NOMO-1 (cell line): ENCODE measurements around the gene GRIN2C.
"Not testable (repeated sequence)": the region's sequence is repeated elsewhere in the genome, so short reads cannot be mapped to it uniquely, and the experiment has no call there.

ENCODE experiments used
- DNase-seq, 2 experiments: peaks; one replicate each; lab custom pipeline; 2025; ENCODE audit not compliant: unreplicated experiment in 2 of 2; lab: John Stamatoyannopoulos, UW

Gene GRIN2C

DNA sequence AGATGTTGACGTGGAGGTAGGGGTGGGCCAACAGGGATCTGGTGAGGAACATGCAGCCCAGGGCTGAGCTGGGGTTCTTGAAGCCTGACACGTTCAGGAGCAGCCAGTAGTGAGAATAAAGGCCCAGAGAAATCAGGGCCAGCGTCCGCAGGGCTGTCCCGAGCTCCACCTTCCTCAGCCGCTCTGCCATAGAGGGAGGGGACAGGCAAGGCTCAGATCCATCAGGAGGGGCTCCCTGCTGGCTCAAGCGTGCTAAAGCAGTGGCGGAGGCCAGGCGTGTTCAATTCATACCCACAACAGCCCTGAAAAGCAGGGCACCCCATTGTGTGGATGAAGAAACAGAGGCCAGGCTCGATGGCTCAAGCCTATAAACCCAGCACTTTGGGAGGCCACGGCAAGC lies 21.4 kb upstream of the GRIN2C start:
- no peak for DNase-seq

DNA sequence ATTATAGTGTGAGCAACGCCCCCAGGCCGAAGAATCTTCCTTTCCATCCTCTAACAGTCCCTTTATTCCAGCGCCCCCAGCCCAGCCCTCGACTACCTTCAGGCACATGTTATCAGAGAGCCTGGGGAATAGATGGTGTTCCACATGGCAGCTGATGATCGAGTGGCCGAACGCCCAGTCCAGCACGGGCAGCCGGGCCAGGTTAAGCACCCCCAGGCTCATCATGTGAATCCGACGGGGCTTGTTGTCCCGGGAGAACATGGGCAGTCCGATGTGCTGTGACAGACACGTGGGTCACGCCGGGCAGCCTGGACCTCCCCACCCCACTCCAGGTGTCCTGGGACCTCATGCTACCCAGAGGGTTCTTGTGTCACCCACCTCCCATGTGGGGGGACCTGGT lies 19.6 kb upstream of the GRIN2C start:
- no peak for DNase-seq

DNA sequence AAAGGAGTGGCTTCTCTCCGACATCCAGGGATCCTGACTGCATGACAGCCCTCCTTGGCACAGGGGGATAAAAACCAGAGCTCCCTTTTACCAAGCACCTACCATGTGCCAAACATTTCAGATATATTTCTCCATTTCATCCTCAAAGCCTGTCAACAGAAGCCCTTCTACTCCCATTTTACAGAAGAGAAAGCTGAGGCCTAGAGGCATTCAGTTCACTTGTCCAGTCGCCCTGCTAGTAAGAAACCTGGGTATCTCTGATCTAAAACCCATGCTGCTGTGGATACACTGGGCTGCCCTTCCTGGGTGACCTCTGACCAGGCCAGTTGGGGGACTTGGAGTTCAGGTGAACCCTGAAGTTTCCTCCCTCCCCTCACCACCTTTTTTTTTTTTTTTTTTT lies 19.0 kb upstream of the GRIN2C start:
- no peak for DNase-seq

DNA sequence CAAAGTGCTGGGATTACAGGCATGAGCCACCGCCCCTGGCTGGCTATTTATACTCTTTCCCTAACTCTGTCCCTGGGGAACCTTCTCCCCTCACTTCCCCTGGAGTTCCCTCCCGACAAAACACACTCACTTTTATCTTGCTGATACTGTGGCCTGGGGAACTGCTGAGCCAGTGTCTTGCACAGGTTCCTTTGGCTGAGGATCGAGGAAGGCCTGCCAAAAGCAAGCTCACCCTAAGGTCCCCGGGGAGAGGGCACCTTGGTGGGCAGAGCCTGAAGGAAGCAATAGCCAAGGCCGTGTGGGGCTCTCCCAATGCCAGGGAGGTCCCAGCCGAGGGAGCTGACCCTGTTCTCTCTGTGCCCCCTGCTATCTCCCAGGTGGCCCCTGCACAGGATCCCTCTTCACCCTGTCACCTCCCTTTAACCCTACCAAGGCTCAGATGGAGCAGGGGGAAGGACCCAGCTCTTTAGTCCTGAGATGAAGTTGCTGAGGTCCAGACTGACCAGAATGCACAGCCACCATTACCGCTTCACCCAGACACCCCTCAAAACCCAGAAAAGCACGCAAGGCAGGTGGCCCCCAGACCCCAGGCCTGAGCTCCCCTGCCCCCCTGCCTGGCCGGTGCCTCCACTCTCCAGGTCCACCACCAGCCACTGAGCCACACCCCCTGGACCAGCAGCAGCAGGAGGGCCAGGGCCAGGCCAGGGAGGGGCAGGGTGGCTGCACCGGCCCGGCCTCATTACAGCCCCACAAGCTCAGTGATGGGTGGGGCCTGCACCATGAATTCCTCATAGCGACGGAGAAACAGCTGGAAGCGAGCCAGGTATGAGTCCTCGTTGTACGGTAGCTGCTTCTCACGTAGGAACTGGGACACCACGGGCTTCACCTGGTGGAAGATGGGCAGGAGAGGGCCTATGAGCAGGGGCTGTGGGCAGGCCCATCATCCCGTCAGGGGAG lies 18.2 kb upstream of the GRIN2C start:
- no peak for DNase-seq

DNA sequence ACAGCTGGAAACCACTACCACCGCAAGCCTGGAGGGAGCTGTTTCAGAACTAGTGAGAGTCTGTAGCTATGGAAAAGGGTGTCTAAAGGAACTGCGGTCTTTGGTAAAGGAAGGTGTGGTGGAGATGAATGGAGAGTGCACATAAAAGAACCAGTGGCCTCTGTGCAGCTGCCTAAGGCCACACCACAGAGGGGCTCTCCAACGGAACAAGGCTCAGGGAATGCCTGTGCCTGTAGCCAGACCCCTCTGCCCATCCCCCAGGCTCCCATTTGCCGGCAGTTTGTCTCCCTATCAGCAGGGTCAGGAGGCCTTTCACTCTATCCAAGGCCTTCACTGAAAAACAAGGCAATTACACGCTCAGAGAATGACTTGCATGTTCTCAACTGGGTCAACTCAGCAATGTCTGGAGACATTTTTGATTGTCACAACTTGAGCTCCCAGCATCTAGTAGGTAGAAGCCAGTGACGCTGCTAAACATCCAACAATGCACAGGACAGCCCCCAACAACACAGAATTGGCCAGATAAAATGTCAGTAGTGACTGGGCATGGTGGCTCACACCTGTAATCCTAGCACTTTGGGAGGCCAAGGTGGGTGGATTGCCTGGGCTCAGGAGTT lies 16.4 kb upstream of the GRIN2C start:
- no peak for DNase-seq

DNA sequence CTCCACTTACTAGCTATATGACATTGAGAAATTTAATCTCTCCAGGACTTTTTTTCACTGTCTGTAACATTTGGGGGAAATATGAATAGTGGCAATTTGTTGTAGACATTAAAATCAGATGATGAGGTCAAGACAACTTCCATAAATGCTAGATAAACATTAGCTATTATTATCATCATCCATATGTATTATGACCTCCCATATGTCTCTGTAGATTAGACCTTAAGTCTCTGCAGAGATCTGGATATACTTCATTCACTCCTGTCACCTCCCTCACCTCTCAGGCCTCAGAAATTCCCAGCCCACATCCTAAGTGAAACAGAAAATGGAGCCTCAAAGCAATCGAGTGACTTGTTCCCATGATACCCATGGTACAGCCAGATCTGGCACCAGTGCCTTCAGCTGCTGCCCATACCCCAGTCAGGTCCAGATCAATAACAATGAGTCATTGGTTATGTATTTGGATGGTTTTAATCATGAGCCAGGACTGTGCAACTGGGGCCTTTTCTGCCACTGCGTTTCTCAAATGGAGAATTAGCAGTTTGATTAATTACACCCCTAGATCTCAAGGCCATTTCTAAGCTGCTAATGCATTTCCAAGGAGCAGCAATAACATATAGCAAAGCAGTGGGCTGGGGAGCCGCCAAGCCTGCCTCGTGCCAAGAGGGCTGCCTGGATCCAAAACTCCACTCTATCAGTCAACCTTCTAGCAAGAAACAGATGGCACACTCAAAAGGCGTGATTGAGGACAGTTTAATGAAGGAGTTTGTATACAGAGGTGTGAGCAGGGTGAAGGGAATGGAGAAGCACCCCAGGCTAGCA lies 15.7 kb upstream of the GRIN2C start:
- DNase-seq, result no peak

DNA sequence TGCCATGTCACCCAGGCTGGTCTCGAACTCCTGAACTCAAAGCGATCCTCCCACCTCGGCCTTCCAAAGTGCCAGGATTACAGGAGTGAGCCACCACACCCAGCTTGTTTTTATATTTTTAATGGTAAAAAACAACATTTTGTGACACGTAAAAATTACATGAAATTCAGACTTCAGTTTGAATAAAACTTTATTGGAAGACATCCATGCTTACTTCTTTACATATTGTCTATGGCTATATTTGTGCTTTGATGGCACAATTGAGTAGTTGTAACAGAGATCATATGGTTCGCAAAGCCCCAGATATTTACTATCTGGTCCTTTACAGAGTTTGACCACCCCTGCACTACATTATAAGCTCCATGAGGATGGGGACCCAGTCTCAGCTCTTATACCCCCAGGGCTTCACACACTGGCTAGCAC lies 14.9 kb upstream of the GRIN2C start:
- DNase-seq, result no peak

DNA sequence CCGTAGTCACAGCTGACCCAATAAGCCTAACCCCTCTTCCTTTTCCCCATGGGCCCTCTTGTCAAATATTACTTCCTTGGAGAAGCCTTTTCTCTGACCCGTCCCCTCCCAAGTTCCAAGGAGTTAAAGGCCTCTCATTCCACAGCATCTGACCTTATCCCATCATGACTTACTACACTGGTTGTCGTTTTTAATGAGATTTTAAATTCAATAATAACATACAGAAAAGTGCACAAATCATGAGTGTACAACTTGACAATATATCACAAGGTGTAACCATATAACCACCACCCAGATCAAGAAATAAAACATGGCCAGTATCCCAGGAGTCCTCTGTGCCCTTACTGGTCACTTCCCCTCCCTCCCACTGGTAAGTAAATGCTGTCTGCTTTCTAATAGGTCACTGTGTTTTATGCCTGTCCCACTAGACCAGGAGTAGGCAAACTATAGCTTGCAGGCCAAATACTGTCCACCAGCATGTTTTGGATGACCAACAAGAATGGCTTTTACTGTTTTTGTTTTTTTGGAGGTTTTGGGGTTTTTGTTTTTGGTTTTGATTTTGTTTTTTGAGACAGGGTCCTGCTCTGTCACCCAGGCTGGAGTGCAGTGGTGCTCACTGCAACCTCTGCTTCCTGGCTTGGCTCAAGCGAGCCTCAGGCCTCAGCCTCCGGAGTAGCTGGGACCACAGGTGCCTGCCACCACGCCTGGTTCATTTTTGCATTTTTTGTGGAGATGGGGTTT lies 14.4 kb upstream of the GRIN2C start:
- peak in 1 of 2 experiments; percentile 14 for DNase-seq

DNA sequence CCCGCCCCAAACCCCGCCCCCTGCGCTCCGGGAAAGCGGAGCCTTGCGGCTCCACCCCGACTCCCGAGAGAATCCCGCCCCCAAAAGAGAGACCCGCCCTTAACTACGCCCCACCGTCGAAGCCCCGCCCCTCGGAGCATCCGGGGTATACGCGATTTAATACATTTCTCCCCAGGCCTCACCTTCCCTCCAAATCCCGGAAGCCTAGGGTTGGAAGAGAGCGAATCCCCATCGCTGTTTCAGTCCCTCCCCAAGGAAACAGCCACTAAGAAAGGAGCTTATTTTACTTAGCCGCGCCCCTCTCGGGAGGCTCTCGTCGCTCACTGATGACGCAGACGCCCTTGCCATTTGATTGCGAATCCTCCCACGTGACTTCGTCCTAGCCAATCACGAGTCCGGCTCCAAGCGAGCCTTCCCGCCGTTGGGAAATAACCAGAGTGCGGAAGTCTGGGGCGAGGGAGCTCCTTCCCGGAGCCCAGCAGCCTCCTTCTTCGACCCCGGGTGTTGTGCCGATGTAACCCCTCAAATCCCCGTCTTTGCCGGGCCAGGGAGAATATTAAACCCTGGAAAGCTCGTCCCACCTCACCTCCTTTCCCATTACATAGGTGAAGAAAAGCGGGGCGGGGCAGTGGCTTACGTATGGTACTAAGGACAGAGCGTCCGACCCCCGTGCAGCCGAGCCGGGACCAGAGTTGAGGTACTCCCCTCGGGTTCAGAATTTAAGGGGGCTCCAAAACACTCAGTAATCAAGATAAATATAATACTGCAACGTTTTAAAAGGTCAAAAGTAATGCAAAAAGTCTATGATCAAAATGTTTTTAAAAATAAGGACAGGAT lies 13.6 kb upstream of the GRIN2C start:
- peak; percentile 96 to 99 for DNase-seq

DNA sequence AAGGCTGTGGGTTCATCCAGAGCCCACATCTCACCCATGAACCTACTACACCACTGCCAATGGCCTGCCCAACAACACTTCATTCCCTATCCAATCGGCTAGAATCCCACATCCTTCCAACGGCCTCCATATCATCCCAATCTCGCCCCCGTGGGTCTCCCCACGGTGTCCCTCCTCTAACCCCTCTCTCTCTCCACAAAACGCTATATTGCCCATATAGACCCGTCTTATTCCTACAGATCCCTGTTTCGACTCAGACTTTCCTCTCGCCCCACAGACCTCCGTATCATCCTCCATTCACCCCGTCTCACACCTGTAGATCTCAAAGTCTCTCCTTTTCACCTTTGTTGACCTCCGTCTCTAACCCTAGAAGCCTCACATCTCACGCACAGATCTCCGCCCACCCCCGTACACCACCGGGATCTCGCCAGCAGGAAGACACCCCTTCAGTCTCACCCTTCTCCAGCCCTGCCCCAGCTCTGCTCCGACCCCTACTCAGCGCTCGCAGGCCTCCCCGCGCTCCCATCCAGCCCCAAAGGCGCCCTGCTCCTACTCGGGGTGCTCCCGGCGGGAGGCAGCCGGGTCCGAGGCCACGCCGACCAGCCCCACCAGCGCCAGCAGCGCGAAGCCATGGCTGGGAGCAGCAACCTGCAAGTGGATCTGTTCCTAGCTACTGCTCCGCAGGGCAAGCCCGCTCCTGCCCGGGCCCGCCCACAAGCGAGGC lies 12.8 kb upstream of the GRIN2C start, which contains the start of gene FDXR:
Gene FDXR, minus strand, starts transcription at position 682 of the 724 bp plus-strand sequence. Its CDS starts 50 bp downstream, at position 632.
- no peak for DNase-seq

DNA sequence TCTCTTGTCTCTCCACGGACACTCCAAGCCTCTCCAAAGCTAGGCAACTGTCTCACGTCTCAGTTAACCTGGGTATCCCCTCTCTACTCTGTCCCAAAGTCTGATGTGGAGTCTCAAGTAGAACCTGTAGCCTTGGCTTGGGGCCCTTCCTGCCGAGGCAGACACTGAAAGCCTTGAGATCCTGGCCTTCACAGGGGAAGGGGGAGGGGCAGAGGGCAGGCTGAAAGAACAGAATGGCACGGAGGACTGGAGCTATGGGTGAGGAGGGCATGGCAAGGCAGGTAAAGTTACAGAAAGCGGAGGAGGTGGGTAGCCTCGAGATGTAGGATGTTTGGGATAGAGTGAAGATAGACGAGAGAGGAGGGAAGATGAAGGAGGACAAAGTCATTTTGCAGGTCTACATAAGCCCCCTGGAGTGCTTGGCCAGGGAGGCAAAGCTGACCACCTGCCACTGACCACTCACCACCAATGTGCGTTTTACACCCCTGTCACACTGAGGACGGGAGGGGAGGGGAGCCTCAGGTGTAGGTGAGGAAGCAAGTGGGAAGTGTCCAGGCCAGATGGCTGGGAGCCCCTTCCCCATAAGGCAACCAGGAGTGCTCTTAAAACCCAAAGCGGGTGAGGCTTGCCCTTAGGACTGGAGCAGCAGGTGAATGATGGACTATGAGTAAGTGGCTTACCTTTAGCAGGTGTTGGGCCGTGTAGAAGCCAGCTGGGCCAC lies 11.8 kb upstream of the GRIN2C start:
- no peak for DNase-seq

DNA sequence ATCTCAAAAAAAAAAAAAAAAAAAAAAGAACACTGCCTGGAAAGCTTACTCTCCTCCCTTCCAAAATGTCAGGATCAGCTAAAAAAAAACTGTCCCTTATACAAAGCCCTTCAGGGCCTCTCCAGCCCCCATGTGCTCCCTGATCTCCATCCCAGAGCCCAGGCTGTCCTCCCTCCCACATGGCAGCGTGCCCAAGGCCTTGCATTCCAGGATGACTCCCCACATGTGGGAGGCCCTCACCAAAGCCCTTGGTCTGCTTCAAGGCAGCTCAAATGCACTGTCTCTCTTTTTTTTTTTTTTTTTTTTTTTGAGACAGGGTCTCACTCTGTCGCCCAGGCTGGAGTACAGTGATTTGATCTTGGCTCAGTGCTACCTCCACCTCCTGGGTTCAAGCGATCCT lies 10.8 kb upstream of the GRIN2C start:
- no peak for DNase-seq

DNA sequence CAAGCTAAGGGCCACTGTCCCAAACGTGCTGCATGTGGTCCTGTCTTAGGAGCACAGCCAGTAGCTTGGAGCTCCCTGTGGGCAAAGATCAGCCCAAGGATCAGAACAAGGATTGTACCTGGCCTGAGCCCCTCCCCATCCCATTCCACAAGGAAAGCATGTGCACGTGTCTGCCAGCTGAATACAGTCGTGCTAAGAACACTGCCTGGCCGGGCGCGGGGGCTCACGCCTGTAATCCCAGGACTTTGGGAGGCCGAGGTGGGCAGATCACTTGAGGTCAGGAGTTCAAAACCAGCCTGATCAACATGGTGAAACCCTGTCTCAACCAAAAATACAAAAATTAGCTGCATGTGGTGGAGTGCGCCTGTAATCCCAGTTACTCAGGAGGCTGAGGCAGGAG lies 10.3 kb upstream of the GRIN2C start:
- DNase-seq, result not testable (repeated sequence)

DNA sequence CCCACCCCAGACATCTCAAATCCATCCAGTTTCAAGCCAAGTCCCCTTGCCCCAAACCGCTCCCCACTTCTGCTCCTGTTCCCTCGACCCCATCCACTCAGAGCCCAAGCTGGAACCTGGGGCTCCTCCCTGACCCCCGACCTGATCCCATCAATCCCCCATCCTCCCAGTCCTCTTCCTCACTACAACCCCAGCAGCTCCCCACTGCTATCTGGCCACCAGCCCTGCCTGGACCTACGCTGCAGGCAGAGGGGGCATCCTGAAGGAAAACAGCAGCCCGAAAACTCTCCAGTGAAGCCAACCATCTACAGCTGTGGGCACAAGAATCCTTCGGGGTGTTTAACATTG lies 9.2 kb upstream of the GRIN2C start:
- DNase-seq, result no peak

DNA sequence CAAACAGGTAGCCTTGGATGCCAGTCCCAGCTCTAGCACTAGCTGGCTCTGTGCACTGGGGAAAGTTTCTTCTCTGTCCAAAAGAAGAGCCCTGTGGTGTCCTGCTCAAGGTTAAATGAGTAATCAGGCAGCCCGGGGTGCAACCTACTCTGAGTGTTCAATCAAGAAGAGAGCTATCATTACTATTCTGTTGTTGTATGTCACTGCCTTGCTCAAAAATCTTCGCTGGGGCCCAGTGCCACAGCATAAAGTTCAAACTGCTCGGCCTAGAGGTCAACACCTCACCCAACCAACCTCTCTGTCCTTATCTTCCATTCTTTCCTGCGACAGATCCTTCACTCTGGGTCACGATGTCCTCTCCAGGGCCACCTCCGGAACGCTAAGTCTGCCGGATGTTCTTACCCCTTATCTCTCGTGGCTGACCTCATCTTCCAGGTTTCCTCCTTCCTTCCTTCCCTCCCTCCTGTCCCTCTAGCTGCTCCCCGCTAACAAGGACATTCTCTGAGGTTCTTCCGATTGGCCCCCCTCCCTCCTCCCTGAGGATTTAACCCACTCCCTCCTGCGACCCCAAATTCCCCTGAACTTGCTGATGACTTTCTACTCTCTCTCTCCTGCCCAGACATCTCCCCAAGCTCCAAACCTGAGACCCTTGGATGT lies 8.7 kb upstream of the GRIN2C start:
- no peak for DNase-seq

DNA sequence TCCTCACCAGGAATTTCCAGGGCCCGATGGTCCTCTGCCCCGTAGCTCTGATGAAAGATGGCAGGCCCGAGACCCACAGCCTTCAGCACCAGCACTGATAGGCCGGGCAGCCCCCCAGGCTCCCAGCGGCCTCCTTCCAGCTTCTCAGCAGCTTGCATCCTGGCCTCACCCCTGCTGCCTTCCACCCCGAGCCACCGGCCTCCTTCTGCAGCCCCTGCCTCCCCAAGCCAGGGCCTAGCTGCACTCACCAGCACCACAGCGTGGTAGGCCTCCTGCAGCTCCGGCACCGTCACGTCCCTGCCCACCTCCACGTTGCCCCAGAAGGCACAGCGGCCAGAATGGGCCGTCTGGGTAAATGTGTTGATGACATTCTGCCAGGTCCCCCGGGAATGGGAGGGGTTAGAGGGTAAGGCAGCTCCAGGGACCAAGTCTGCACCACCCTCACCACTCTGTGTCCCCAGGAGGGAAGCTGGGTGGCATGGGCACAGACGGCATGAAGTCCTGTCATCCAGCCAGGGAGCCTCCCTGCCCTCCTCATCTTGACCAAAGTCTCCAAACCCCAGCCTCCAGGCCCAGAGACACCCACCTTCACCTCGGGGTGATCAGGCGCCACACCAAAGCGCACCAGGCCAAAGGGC lies 6.6 kb upstream of the GRIN2C start:
- no peak for DNase-seq

DNA sequence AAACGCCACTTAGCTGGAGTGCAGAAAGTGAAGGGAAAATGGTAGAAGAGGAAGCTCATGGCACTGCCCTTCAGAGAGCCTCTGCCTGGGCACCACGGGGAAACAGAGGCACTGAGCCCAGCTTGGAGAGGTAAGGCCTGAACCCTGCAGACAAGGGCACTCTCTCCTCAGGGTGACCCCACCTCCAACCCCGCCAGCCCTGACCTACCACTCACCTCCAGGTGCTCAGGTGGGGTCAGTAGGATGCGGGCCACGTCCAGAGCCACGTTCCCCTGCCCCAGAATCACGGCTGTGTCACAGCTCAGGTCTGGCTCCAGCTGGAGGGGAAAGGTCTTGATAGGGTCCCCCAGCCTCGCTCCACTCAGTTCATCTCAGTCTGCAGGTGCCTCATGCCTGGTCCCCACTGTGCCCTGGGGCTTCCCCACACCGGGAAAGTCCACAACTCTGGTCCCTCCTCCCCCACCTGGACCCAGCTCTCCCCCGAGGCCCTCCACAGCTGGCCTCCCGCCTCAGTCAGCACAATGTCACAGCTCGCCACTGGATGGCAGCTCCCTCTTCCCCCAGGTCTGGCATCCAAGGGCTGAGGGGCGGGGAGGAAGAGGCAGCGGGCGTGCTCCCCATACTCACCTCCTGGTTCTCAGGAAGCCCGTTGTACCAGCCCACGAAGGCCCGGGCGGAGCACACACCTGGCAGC lies 6.0 kb upstream of the GRIN2C start:
- no peak for DNase-seq
